Measurements from ENCODE around the gene TIGD3.

Gene TIGD3

GRCh38 chr11:65378928-65379638 lies 24.5 kb downstream of the TIGD3 start:
- no peak overlapping the region for H3K4me3 ChIP-seq (ENCODE audit: low read depth, low read length)
- H3K79me2 ChIP-seq = peaks cover 2% of the 10 kb centered on the region
- H3K4me1 ChIP-seq = peaks cover 7% of the 10 kb centered on the region
- TF ChIP-seq, protein P1, sequence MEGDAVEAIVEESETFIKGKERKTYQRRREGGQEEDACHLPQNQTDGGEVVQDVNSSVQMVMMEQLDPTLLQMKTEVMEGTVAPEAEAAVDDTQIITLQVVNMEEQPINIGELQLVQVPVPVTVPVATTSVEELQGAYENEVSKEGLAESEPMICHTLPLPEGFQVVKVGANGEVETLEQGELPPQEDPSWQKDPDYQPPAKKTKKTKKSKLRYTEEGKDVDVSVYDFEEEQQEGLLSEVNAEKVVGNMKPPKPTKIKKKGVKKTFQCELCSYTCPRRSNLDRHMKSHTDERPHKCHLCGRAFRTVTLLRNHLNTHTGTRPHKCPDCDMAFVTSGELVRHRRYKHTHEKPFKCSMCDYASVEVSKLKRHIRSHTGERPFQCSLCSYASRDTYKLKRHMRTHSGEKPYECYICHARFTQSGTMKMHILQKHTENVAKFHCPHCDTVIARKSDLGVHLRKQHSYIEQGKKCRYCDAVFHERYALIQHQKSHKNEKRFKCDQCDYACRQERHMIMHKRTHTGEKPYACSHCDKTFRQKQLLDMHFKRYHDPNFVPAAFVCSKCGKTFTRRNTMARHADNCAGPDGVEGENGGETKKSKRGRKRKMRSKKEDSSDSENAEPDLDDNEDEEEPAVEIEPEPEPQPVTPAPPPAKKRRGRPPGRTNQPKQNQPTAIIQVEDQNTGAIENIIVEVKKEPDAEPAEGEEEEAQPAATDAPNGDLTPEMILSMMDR (IDR thresholded peaks at IDR 0.05) = no peak
- no peak overlapping the region for H3K27ac ChIP-seq
- no peaks in the 10 kb centered on the region for H3K9me3 ChIP-seq (ENCODE audit: control insufficient read depth, low read length)
- no peak overlapping the region for H3K9ac ChIP-seq
- no peaks in the 10 kb centered on the region for H3K36me3 ChIP-seq (ENCODE audit: control insufficient read depth, insufficient read depth, low read length)
- no peak overlapping the region for H3K4me2 ChIP-seq (ENCODE audit: low read length)
- H2AFZ ChIP-seq = no peak overlapping the region
- no peaks in the 10 kb centered on the region for H3K27me3 ChIP-seq (ENCODE audit: control insufficient read depth, insufficient read depth, low read length)

- H3K4me1 ChIP-seq = peaks cover 7% of the 10 kb centered on the region
- H3K4me2 ChIP-seq (ENCODE audit: low read length) = no peak overlapping the region
- no peaks in the 10 kb centered on the region for H3K9me3 ChIP-seq (ENCODE audit: control insufficient read depth, low read length)
- H3K36me3 ChIP-seq (ENCODE audit: control insufficient read depth, insufficient read depth, low read length) = no peaks in the 10 kb centered on the region
- no peak overlapping the region for H3K27ac ChIP-seq
- TF ChIP-seq, protein P1 (IDR thresholded peaks at IDR 0.05) = no peak
- H3K9ac ChIP-seq = no peak overlapping the region
- H3K79me2 ChIP-seq = peaks cover 2% of the 10 kb centered on the region
- H3K27me3 ChIP-seq (ENCODE audit: control insufficient read depth, insufficient read depth, low read length) = no peaks in the 10 kb centered on the region
- no peak overlapping the region for H2AFZ ChIP-seq
- no peak overlapping the region for H3K4me3 ChIP-seq (ENCODE audit: low read depth, low read length)
These were observed 25.3 kb downstream of the TIGD3 start for GRCh38 chr11:65379698-65380459.

DNA sequence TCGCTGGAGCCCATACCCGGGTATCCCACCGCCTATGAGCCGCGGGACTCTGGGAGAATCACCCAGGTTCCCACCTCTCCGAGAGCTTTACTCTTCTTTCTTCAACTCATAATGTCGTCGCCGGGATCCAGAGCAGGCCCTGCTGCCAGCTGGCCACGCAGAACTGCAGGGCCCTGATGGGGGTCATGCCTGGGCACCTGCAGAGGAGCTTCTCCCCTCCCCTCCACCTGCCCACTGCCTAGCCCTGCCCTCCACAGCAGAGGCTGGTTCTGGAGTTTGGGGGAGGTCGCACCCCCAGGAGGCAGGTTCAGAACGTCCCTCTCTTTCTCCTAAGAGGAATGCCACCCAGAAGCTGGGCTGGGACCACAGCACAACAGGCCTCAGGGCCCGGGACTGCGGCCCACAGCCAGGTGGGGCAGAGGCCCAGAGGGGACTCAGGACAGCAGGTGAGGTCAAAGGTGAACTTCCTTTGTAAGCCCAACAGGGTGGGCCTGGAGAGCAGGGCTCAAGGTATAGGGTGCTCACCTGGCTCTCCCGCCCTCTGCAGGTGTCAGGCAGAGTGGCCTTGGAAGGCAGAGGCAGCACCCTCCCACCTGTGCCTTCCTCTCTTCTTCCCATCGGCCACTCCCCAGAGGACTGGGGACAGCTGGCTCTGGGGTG lies 26.0 kb downstream of the TIGD3 start:
- Histone ChIP-seq H2AFZ (no peak overlapping the region), H3K27me3 (ENCODE audit: control insufficient read depth, insufficient read depth, low read length) (no peaks in the 10 kb centered on the region), H3K4me2 (ENCODE audit: low read length) (no peak overlapping the region), H3K27ac (peak overlapping the region; percentile 98), H3K9me3 (ENCODE audit: control insufficient read depth, low read length) (no peaks in the 10 kb centered on the region), H3K79me2 (peaks cover 2% of the 10 kb centered on the region), H3K4me1 (peaks cover 7% of the 10 kb centered on the region), H3K36me3 (ENCODE audit: control insufficient read depth, insufficient read depth, low read length) (no peaks in the 10 kb centered on the region), H3K4me3 (ENCODE audit: low read depth, low read length) (no peak overlapping the region), H3K9ac (no peak overlapping the region)
- TF ChIP-seq, protein P1 (IDR thresholded peaks at IDR 0.05) = no peak

- Histone ChIP-seq H3K4me1 (peaks cover 9% of the 10 kb centered on the region), H2AFZ (peak overlapping the region; percentile 85), H3K9me3 (ENCODE audit: control insufficient read depth, low read length) (no peaks in the 10 kb centered on the region), H3K27me3 (ENCODE audit: control insufficient read depth, insufficient read depth, low read length) (no peaks in the 10 kb centered on the region), H3K36me3 (ENCODE audit: control insufficient read depth, insufficient read depth, low read length) (no peaks in the 10 kb centered on the region), H3K9ac (no peak overlapping the region), H3K27ac (peak overlapping the region; percentile 98), H3K79me2 (peaks cover 2% of the 10 kb centered on the region), H3K4me3 (ENCODE audit: low read depth, low read length) (peak overlapping the region; percentile 60), H3K4me2 (ENCODE audit: low read length) (peak overlapping the region; percentile 78)
- TF ChIP-seq, protein P1 (IDR thresholded peaks at IDR 0.05) = no peak
These were observed 27.1 kb downstream of the TIGD3 start for GRCh38 chr11:65381716-65382032.
